ENCODE measurements around the gene SCD5. TPM values are rescaled to one million over a fixed set of nuclear protein-coding genes. Genes with fewer than 3 reads are reported as not detected.

The SCD5 gene
- total and polyA plus RNA-seq, 2 of the 13 experiments (the other 11 are each of a cell fraction or from before 2014, with no cell fraction given): not detected

GRCh38 chr4:82648356-82648755, 150.2 kb downstream of the SCD5 start:
- POLR2A ChIA-PET: no interaction called here
- intact Hi-C loops (cut with micrococcal nuclease; ENCODE audit: unreplicated experiment) (no loop called here), in situ Hi-C loops (cut with HindIII; ENCODE audit: extremely low pct_ligation_motif_present, low pct_unique_long_range_greater_than_20kb) (no loop called here)
- no peaks in the 10 kb centered on the region for H4K20me1 ChIP-seq (ENCODE audit: insufficient read depth, low read length)
- H3K27ac ChIP-seq (ENCODE audit: extremely low read length, insufficient read depth, low read length): no peak overlapping the region
- CTCF ChIA-PET (ENCODE audit: low intra/inter-chr PET ratio, low total read pairs): no interaction called here
- no peaks in the 10 kb centered on the region for H3K4me1 ChIP-seq (ENCODE audit: insufficient read depth, low read length)
- H3K36me3 ChIP-seq (replicated peaks in 1 of 2; ENCODE audit: control insufficient read depth in 1 of 2, insufficient read depth in 2 of 2, low read length in 2 of 2): no peaks in the 10 kb centered on the region
- DNase-seq (ENCODE audit: low spot score): no peak
- no TSS peak for BruUV-seq (replicated peaks)
- H3K9me3 ChIP-seq (ENCODE audit: low read length): no peaks in the 10 kb centered on the region
- no peak overlapping the region for H3K4me3 ChIP-seq (replicated peaks in 1 of 3; ENCODE audit: insufficient read depth in 1 of 3, low read depth in 2 of 3, low read length in 3 of 3)
- no peaks in the 10 kb centered on the region for H3K79me2 ChIP-seq (ENCODE audit: insufficient read depth, low read length)
- no peak for ATAC-seq
- WGBS (ENCODE audit: low lambda C conversion rate): 4% methylated on average over 3 of the region's 3 CpGs
- no peak overlapping the region for H3K9ac ChIP-seq (ENCODE audit: insufficient read depth, low read depth, low read length)
- no peak overlapping the region for H3K4me2 ChIP-seq (ENCODE audit: low read depth, low read length)
- H3K27me3 ChIP-seq (ENCODE audit: control insufficient read depth in 1 of 2, insufficient read depth in 2 of 2, low read length in 2 of 2): no peaks in the 10 kb centered on the region; a peak in 1 of 5 replicates
- FAIRE-seq: no peak
- no peak overlapping the region for H2AFZ ChIP-seq (ENCODE audit: low read length)
- no peak for TF ChIP-seq ARID4A (CRISPR knock-in tag; IDR thresholded peaks at IDR 0.05; ENCODE audit: borderline replicate concordance)
- no peak for TF ChIP-seq ZNF407 (CRISPR knock-in tag; IDR thresholded peaks at IDR 0.05; ENCODE audit: not compliant biosample characterization)
- no peak for TF ChIP-seq DRAP1 (CRISPR knock-in tag; IDR thresholded peaks at IDR 0.05)
- no peak for TF ChIP-seq ZNF256 (CRISPR knock-in tag; conservative IDR thresholded peaks at IDR 0.05)
- TF ChIP-seq MNT (IDR thresholded peaks at IDR 0.05): no peak
- TF ChIP-seq CREM (IDR thresholded peaks at IDR 0.05): no peak
- TF ChIP-seq CREM (CRISPR knock-in tag; IDR thresholded peaks at IDR 0.05): no peak
- no peak for TF ChIP-seq HNRNPUL1 (IDR thresholded peaks at IDR 0.05; ENCODE audit: low read depth, low read length)
- TF ChIP-seq ZNF773 (CRISPR knock-in tag; IDR thresholded peaks at IDR 0.05; ENCODE audit: borderline replicate concordance): no peak
- no peak for TF ChIP-seq JDP2 (CRISPR knock-in tag; IDR thresholded peaks at IDR 0.05; ENCODE audit: borderline replicate concordance)
- no peak for TF ChIP-seq KDM3A (CRISPR knock-in tag; IDR thresholded peaks at IDR 0.05; ENCODE audit: low read depth)
